ENCODE results near the gene PLCD3. TPM values are rescaled to one million over a fixed set of nuclear protein-coding genes. Genes with fewer than 3 reads are reported as not detected.

The PLCD3 gene
- polyA plus RNA-seq, 1 donor (not counting 4 experiments of a cell fraction or from before 2014, with no cell fraction given): 53.3 TPM

GRCh38 chr17:45108595-45109521, 23.5 kb downstream of the PLCD3 start:
- peaks cover 49 to 57% of the 10 kb centered on the region in 2 experiments for H3K36me3 ChIP-seq (ENCODE audit: control insufficient read depth in 2 of 2, extremely low read depth in 1 of 2, insufficient read depth in 2 of 2, low read length in 2 of 2)
- no peak overlapping the region for H3K27ac ChIP-seq (ENCODE audit: control insufficient read depth, insufficient read depth, low read length)
- DNase-seq (ENCODE audit: low read depth, low spot score) (no peak), FAIRE-seq (no peak)
- peaks cover 9% of the 10 kb centered on the region for H4K20me1 ChIP-seq (ENCODE audit: control insufficient read depth, extremely low read depth, insufficient read depth, low read length)
- H3K9ac ChIP-seq (ENCODE audit: control insufficient read depth, extremely low read depth, insufficient read depth, low read length): no peak overlapping the region
- dilution Hi-C loops (cut with MboI; ENCODE audit: extremely low pct_ligation_motif_present, low sequenced_read_pairs): no loop called here
- TF ChIP-seq, protein P1, sequence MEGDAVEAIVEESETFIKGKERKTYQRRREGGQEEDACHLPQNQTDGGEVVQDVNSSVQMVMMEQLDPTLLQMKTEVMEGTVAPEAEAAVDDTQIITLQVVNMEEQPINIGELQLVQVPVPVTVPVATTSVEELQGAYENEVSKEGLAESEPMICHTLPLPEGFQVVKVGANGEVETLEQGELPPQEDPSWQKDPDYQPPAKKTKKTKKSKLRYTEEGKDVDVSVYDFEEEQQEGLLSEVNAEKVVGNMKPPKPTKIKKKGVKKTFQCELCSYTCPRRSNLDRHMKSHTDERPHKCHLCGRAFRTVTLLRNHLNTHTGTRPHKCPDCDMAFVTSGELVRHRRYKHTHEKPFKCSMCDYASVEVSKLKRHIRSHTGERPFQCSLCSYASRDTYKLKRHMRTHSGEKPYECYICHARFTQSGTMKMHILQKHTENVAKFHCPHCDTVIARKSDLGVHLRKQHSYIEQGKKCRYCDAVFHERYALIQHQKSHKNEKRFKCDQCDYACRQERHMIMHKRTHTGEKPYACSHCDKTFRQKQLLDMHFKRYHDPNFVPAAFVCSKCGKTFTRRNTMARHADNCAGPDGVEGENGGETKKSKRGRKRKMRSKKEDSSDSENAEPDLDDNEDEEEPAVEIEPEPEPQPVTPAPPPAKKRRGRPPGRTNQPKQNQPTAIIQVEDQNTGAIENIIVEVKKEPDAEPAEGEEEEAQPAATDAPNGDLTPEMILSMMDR (optimal IDR thresholded peaks at IDR 0.05 in 1 of 3, IDR thresholded peaks at IDR 0.05 in 1 of 3, conservative IDR thresholded peaks at IDR 0.05 in 1 of 3; ENCODE audit: extremely low read depth in 1 of 3, insufficient read depth in 2 of 3, low read length in 3 of 3): peak in 1 of 3 experiments; percentile 29
- no peak for TF ChIP-seq EZH2 (IDR thresholded peaks at IDR 0.05; ENCODE audit: low read length)
- H3K27me3 ChIP-seq (ENCODE audit: control insufficient read depth, extremely low read depth, insufficient read depth, low read length): no peaks in the 10 kb centered on the region
- H3K9me3 ChIP-seq (ENCODE audit: control insufficient read depth, low read depth, low read length): no peaks in the 10 kb centered on the region
- peaks cover 6% of the 10 kb centered on the region for H3K4me1 ChIP-seq (ENCODE audit: control insufficient read depth, extremely low read depth, insufficient read depth, low read length)
- no peaks in the 10 kb centered on the region for H3K9me1 ChIP-seq (ENCODE audit: control insufficient read depth, extremely low read depth, insufficient read depth, low read length)
- no peak overlapping the region for H2AFZ ChIP-seq (ENCODE audit: control insufficient read depth, low read length)
- H3K4me3 ChIP-seq (ENCODE audit: control insufficient read depth in 2 of 3, extremely low read depth in 1 of 3, insufficient read depth in 2 of 3, low read depth in 1 of 3, low read length in 3 of 3): no peak overlapping the region
- H3K4me2 ChIP-seq (ENCODE audit: control insufficient read depth, extremely low read depth, insufficient read depth, low read depth, low read length): no peak overlapping the region
- no peaks in the 10 kb centered on the region for H3K79me2 ChIP-seq (ENCODE audit: control insufficient read depth, insufficient read depth, low read length)

DNA sequence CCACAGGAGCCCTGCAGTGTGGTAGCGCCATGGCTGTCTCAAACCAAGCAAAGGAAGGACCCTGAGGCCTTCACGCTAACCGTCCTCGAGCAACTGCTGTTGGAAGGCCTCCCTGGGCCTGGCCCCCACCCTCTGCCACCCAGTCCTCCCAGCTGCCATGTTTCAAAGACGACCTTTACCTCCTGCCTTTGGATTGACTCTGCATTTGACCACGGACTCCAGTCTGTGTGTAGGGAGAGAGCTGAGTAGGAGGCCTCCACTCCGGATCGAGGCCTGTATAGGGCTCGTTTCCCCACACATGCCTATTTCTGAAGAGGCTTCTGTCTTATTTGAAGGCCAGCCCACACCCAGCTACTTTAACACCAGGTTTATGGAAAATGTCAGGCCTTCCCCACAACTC, 24.3 kb downstream of the PLCD3 start:
- Histone ChIP-seq H3K4me3 (ENCODE audit: control insufficient read depth in 2 of 3, extremely low read depth in 1 of 3, insufficient read depth in 2 of 3, low read depth in 1 of 3, low read length in 3 of 3) (no peak overlapping the region), H3K4me1 (ENCODE audit: control insufficient read depth, extremely low read depth, insufficient read depth, low read length) (peaks cover 8% of the 10 kb centered on the region), H3K4me2 (ENCODE audit: control insufficient read depth, extremely low read depth, insufficient read depth, low read depth, low read length) (no peak overlapping the region), H3K9me1 (ENCODE audit: control insufficient read depth, extremely low read depth, insufficient read depth, low read length) (no peaks in the 10 kb centered on the region), H3K9ac (ENCODE audit: control insufficient read depth, extremely low read depth, insufficient read depth, low read length) (no peak overlapping the region), H3K27me3 (ENCODE audit: control insufficient read depth, extremely low read depth, insufficient read depth, low read length) (no peaks in the 10 kb centered on the region), H3K27ac (ENCODE audit: control insufficient read depth, insufficient read depth, low read length) (no peak overlapping the region), H2AFZ (ENCODE audit: control insufficient read depth, low read length) (no peak overlapping the region), H3K36me3 (ENCODE audit: control insufficient read depth in 2 of 2, extremely low read depth in 1 of 2, insufficient read depth in 2 of 2, low read length in 2 of 2) (peaks cover 50 to 58% of the 10 kb centered on the region in 2 experiments), H4K20me1 (ENCODE audit: control insufficient read depth, extremely low read depth, insufficient read depth, low read length) (peaks cover 9% of the 10 kb centered on the region), H3K79me2 (ENCODE audit: control insufficient read depth, insufficient read depth, low read length) (no peaks in the 10 kb centered on the region), H3K9me3 (ENCODE audit: control insufficient read depth, low read depth, low read length) (no peaks in the 10 kb centered on the region)
- DNase-seq (ENCODE audit: low read depth, low spot score) (no peak), FAIRE-seq (no peak)
- no peak for TF ChIP-seq EZH2 (IDR thresholded peaks at IDR 0.05; ENCODE audit: low read length)
- TF ChIP-seq, protein P1 (optimal IDR thresholded peaks at IDR 0.05 in 1 of 3, IDR thresholded peaks at IDR 0.05 in 1 of 3, conservative IDR thresholded peaks at IDR 0.05 in 1 of 3; ENCODE audit: extremely low read depth in 1 of 3, insufficient read depth in 2 of 3, low read length in 3 of 3): no peak
- dilution Hi-C loops (cut with MboI; ENCODE audit: extremely low pct_ligation_motif_present, low sequenced_read_pairs): no loop called here
